GM06990 (cell line): ENCODE results near the gene SVIL.

Experiments used
- DNase-seq: peaks from one replicate; pipeline ENCODE4 v3.0.0-alpha.2; 2011; ENCODE audit not compliant: insufficient read length; ENCODE audit errors: extremely low read depth
- H3K27me3 ChIP-seq: replicated peaks from 2 replicates; pipeline ENCODE4 v1.6.0; 2011; ENCODE audit warnings: low read length; ENCODE audit not compliant: control insufficient read depth, insufficient read depth
- H3K36me3 ChIP-seq: 2 replicates; pipeline ENCODE4 v1.5.1; 2011; ENCODE audit warnings: low read length; ENCODE audit not compliant: control insufficient read depth, insufficient read depth
- H3K4me3 ChIP-seq: replicated peaks from 2 replicates; pipeline ENCODE4 v1.5.1; 2011; ENCODE audit warnings: low read depth, mild to moderate bottlenecking, control low read depth, low read length
- CTCF ChIP-seq: IDR thresholded peaks from 2 replicates; pipeline ENCODE4 v1.5.1; 2011; ENCODE audit warnings: low read length, control low read depth, mild to moderate bottlenecking, inconsistent platforms; ENCODE audit not compliant: insufficient read depth, poor library complexity, severe bottlenecking

Gene SVIL

GRCh38 chr10:29600821-29601220 lies 34.0 kb downstream of the SVIL start:
- TF ChIP-seq CTCF = no peak
- no peaks in the 10 kb centered on the region for H3K36me3 ChIP-seq
- no peak overlapping the region for H3K4me3 ChIP-seq
- no peak for DNase-seq
- H3K27me3 ChIP-seq = no peaks in the 10 kb centered on the region

DNA sequence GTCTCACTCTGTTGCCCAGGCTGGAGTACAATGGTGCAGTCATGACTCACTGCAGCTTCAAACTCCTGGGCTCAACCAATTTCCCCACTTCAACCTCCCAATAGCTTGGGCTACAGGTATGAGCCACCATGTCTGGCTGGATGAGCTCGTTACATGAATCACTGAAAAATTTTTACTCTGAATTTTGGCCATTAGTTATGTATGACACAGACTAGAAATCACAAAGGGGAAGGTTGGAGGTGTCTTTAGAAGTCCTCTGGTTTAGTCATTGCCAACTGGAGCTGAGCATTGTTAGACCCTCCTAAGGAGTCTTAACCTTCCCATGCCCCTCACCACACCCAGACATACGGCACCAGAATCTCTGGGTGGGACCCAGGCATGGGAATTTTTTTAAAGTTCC lies 34.7 kb downstream of the SVIL start:
- H3K27me3 ChIP-seq = no peaks in the 10 kb centered on the region
- H3K4me3 ChIP-seq = no peak overlapping the region
- TF ChIP-seq CTCF = no peak
- no peak for DNase-seq
- H3K36me3 ChIP-seq = no peaks in the 10 kb centered on the region

GRCh38 chr10:29598851-29599311 lies 35.9 kb downstream of the SVIL start:
- DNase-seq = no peak
- Histone ChIP-seq H3K4me3 (no peak overlapping the region), H3K27me3 (no peaks in the 10 kb centered on the region), H3K36me3 (no peaks in the 10 kb centered on the region)
- TF ChIP-seq CTCF = no peak

DNA sequence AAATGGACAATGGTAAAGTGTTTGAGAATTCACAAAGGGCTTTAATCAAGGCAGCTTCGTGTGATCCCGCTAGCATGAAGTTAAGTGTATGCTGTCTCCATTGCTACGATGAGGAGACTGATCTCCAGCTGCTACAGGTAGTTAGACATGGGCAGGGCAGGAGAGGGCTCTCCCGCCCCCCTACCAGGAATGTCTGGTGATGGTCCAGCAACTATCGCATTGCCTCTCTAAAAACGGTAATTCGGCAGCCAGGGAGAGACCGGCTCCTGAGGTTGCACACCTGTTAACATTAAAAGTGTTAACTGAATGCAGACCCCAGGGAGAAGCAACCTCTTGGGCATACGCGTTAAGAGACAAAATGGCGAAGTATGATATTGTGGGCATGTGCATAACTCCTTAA lies 37.9 kb downstream of the SVIL start:
- H3K4me3 ChIP-seq = no peak overlapping the region
- TF ChIP-seq CTCF = no peak
- no peaks in the 10 kb centered on the region for H3K27me3 ChIP-seq
- no peak for DNase-seq
- no peaks in the 10 kb centered on the region for H3K36me3 ChIP-seq

GRCh38 chr10:29596356-29596755 lies 38.4 kb downstream of the SVIL start:
- no peak for TF ChIP-seq CTCF
- DNase-seq = no peak
- no peak overlapping the region for H3K4me3 ChIP-seq
- H3K36me3 ChIP-seq = no peaks in the 10 kb centered on the region
- no peaks in the 10 kb centered on the region for H3K27me3 ChIP-seq

GRCh38 chr10:29595636-29596225 lies 39.0 kb downstream of the SVIL start:
- Histone ChIP-seq H3K27me3 (no peaks in the 10 kb centered on the region), H3K4me3 (no peak overlapping the region), H3K36me3 (no peaks in the 10 kb centered on the region)
- TF ChIP-seq CTCF = no peak
- DNase-seq = no peak
